ENCODE results near the gene FBXO10.

FBXO10 gene

GRCh38 chr9:37464426-37465248 is 111.5 kb downstream of the FBXO10 start:
- peak; percentile 43 for DNase-seq (ENCODE audit: low spot score)
- TF ChIP-seq CTCF (IDR thresholded peaks at IDR 0.05; ENCODE audit: extremely low read depth, missing control alignments) = no peak

GRCh38 chr9:37464006-37464405 is 112.2 kb downstream of the FBXO10 start:
- DNase-seq (ENCODE audit: low spot score) = no peak

More at GRCh38 chr9:37464006-37464405, 112.2 kb downstream of the FBXO10 start:
- no peak for TF ChIP-seq CTCF (IDR thresholded peaks at IDR 0.05; ENCODE audit: extremely low read depth, missing control alignments)
